Testis (tissue), 2 donors: Measurements from ENCODE around the gene HID1.

Experiments
- POLR2A ChIP-seq: fragments of 450-650 bp; IDR thresholded peaks from one replicate; pipeline ENCODE4 v1.6.1; 2017; ENCODE audit warnings: antibody characterized with exemption, mild to moderate bottlenecking, moderate library complexity
- TF ChIP-seq, protein P1 (sequence below), 3 experiments: fragments of 450-650 bp in 2 of 3; fragments of 200-600 bp in 1 of 3; sonication (generic) in 1 of 3; IDR thresholded peaks; one replicate each; pipeline ENCODE4 v1.5.1; 2016 to 2019; ENCODE audit warnings: antibody characterized with exemption in 3 of 3, mild to moderate bottlenecking in 2 of 3, moderate library complexity in 1 of 3

DNA sequence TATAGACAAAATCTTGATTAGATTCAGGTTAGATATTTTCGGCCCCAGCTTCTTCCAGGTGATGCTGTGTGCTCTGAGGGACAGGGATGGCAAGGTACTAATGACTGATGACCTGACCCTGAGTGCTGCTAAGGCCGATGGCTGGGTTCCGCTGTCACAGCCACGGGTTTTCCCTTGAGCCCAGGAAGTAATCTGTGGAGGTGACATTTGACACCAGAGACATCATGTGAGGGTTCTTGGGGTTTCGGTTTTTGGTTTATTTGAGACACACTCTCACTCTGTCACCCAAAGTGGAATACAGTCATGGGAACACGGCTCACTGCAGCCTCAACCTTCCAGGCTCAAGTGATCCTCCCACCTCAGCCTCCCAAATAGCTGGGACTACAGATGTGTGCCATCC lies 27.0 kb downstream of the HID1 start:
- TF ChIP-seq, protein P1, sequence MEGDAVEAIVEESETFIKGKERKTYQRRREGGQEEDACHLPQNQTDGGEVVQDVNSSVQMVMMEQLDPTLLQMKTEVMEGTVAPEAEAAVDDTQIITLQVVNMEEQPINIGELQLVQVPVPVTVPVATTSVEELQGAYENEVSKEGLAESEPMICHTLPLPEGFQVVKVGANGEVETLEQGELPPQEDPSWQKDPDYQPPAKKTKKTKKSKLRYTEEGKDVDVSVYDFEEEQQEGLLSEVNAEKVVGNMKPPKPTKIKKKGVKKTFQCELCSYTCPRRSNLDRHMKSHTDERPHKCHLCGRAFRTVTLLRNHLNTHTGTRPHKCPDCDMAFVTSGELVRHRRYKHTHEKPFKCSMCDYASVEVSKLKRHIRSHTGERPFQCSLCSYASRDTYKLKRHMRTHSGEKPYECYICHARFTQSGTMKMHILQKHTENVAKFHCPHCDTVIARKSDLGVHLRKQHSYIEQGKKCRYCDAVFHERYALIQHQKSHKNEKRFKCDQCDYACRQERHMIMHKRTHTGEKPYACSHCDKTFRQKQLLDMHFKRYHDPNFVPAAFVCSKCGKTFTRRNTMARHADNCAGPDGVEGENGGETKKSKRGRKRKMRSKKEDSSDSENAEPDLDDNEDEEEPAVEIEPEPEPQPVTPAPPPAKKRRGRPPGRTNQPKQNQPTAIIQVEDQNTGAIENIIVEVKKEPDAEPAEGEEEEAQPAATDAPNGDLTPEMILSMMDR (IDR thresholded peaks at IDR 0.05) = no peak
- no peak for TF ChIP-seq POLR2A
